Osteocyte (in vitro differentiated cells): ENCODE data around the gene SYTL2. TPM values are rescaled to one million over a fixed set of nuclear protein-coding genes. Genes with fewer than 3 reads are reported as not detected.

ENCODE experiments used
- DNase-seq: peaks from one replicate; pipeline ENCODE4 v3.0.0; 2021; ENCODE audit warnings: mixed read lengths; ENCODE audit not compliant: unreplicated experiment; ENCODE audit errors: extremely low spot score
- H3K27ac Mint-ChIP-seq: one replicate; pipeline ENCODE4 v1.8.0; 2021; ENCODE audit warnings: mild to moderate bottlenecking, mixed read lengths; ENCODE audit not compliant: unreplicated experiment
- H3K27me3 Mint-ChIP-seq: one replicate; pipeline ENCODE4 v1.8.0; 2021; ENCODE audit warnings: mixed read lengths; ENCODE audit not compliant: unreplicated experiment
- H3K36me3 Mint-ChIP-seq: one replicate; pipeline ENCODE4 v1.8.0; 2021; ENCODE audit warnings: mixed read lengths; ENCODE audit not compliant: unreplicated experiment
- H3K4me1 Mint-ChIP-seq: one replicate; pipeline ENCODE4 v1.8.0; 2021; ENCODE audit warnings: mixed read lengths; ENCODE audit not compliant: unreplicated experiment
- H3K4me3 Mint-ChIP-seq: one replicate; pipeline ENCODE4 v1.8.0; 2021; ENCODE audit warnings: mild to moderate bottlenecking, moderate library complexity, mixed read lengths; ENCODE audit not compliant: unreplicated experiment
- H3K9me3 Mint-ChIP-seq: one replicate; pipeline ENCODE4 v1.8.0; 2021; ENCODE audit warnings: mixed read lengths; ENCODE audit not compliant: unreplicated experiment
- CTCF ChIP-seq: fragments of 200-600 bp; sonication (generic); IDR thresholded peaks from 2 replicates; pipeline ENCODE4 v1.5.0; 2021; ENCODE audit warnings: antibody characterized with exemption, mild to moderate bottlenecking, moderate library complexity
- total RNA-seq: library from RNA; stranded (reverse); gene quantifications from 2 replicates; pipeline ENCODE4 v1.2.1, GENCODE V29; 2021

SYTL2 gene
- total RNA-seq, 1 donor from 2014 or later: 4.0 TPM

DNA sequence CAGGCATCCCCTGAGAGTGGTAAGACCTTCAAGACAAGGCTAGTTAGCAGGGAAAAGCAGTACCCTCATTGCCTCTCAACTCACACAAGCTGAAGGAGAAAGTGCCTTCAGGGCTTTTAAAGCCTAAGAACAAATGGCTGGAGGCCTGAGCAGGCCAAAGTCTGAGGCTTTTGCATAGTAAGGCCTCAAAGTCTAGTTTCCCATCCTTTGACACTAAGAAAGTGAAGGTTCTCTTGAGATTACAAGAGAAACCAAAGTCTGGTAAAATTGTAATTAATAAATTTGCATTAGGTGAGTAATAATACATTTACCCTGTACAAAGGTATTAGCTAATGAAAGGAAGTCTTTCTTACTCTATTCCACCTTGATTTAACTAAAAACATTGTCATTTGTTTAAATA lies 78.0 kb downstream of the SYTL2 start:
- H3K27me3 Mint-ChIP-seq: no peaks in the 10 kb centered on the region
- no peak for DNase-seq
- TF ChIP-seq CTCF: no peak
- no peak overlapping the region for H3K27ac Mint-ChIP-seq
- H3K4me1 Mint-ChIP-seq: peaks cover 13% of the 10 kb centered on the region
- H3K36me3 Mint-ChIP-seq: no peaks in the 10 kb centered on the region
- no peak overlapping the region for H3K4me3 Mint-ChIP-seq
- H3K9me3 Mint-ChIP-seq: peaks cover 5% of the 10 kb centered on the region

DNA sequence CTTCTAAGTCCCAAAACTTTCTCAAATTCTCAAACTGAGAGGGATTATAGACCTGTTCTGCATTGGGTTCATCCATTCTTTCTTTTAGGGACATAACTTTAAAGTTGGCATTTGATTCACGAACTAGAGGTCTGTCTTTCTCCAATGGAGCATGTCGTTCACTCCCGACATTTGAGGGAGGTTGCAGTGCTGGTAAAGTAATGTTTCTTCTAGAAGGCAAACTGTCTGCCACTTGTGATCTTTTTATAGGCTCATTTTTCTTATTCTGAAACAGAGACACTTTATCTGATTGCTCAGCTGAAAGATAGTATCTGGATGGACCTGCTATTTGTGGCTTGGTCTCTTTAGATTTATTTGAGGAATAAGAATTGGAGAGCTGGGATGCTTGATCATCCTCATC lies 84.6 kb downstream of the SYTL2 start:
- peaks cover 8% of the 10 kb centered on the region for H3K4me1 Mint-ChIP-seq

GRCh38 chr11:85725510-85726258 lies 85.3 kb downstream of the SYTL2 start:
- peaks cover 8% of the 10 kb centered on the region for H3K4me1 Mint-ChIP-seq
- H3K27ac Mint-ChIP-seq: no peak overlapping the region
- H3K9me3 Mint-ChIP-seq: peaks cover 5% of the 10 kb centered on the region
- peaks cover 3% of the 10 kb centered on the region for H3K36me3 Mint-ChIP-seq
- TF ChIP-seq CTCF: no peak
- DNase-seq: no peak
- H3K4me3 Mint-ChIP-seq: no peak overlapping the region
- H3K27me3 Mint-ChIP-seq: no peaks in the 10 kb centered on the region

More for the DNA sequence above, 84.6 kb downstream of the SYTL2 start:
- Mint-ChIP-seq H3K27ac (no peak overlapping the region), H3K4me3 (no peak overlapping the region), H3K27me3 (no peaks in the 10 kb centered on the region), H3K9me3 (peaks cover 5% of the 10 kb centered on the region), H3K36me3 (peaks cover 3% of the 10 kb centered on the region)
- TF ChIP-seq CTCF: no peak
- DNase-seq: no peak

- no peak for TF ChIP-seq CTCF
- H3K36me3 Mint-ChIP-seq: peaks cover 3% of the 10 kb centered on the region
- H3K4me3 Mint-ChIP-seq: no peak overlapping the region
- H3K27me3 Mint-ChIP-seq: no peaks in the 10 kb centered on the region
- no peak for DNase-seq
- H3K4me1 Mint-ChIP-seq: peaks cover 9% of the 10 kb centered on the region
- H3K27ac Mint-ChIP-seq: no peak overlapping the region
- peaks cover 5% of the 10 kb centered on the region for H3K9me3 Mint-ChIP-seq
Observed at GRCh38 chr11:85724748-85725465, 86.0 kb downstream of the SYTL2 start.

GRCh38 chr11:85723088-85723487 lies 87.9 kb downstream of the SYTL2 start:
- Mint-ChIP-seq H3K9me3 (no peaks in the 10 kb centered on the region), H3K4me1 (peaks cover 26% of the 10 kb centered on the region), H3K36me3 (peaks cover 3% of the 10 kb centered on the region), H3K27ac (no peak overlapping the region), H3K4me3 (no peak overlapping the region), H3K27me3 (no peaks in the 10 kb centered on the region)
- DNase-seq: no peak
- no peak for TF ChIP-seq CTCF
